Effector CD4-positive, alpha-beta T cell (primary cell): Measurements from ENCODE around the gene CNIH3.
"Not testable (repeated sequence)": the region's sequence is repeated elsewhere in the genome, so short reads cannot be mapped to it uniquely, and the experiment has no call there.

Source experiments
- DNase-seq: peaks from one replicate; pipeline ENCODE4 v3.0.0-alpha.2; 2020
- total RNA-seq: gene quantifications from one replicate; lab custom pipeline; 2026; lab: John Stamatoyannopoulos, UW

CNIH3 gene
- 1.7 reads per million for total RNA-seq

DNA sequence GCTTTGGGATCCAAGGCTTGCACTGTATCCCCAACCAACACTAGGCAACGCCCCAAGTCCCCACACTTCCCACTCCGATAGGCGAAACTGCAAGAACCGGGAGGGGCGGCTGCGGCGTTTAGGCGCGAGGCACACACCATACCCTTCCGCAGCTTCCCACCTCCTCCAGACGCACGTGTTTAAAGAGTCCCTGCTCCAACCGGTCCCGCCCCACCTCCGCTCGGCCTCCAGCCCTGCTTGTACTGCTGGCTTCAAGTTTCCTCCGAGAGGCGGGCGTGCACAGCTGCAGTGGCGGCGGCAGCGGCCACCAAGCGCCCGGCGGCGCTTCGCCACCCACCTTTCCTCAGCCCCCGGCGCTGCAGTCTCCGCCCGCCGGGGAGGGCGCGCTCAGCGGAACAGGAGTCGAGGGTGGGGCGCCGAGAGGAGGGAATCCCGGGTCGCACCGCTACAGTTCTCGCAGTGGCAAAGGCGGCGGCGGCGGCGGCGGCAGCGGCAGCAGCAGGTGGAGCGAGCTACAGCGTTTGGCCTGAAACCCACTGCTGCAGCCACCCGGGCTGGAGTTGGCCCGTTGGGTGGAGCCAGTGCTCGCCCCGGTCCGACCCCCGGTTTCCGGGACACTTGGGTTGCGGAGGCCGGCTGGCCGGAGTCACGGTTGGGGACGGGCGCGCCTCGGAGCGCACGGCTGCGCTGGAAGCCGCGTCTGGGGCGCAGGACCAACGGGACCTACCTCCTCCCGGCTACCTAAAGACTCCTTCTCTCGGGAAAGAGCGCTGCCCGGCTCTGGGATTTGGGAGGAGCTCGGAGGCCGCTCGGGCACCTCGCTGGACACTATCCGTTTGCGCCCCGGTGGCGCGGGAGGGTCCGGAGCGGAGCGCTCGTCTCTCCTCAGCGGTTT, at the start of gene CNIH3:
Gene CNIH3 (plus strand): TSS at position 457 of the 895 bp plus-strand sequence. CDS start 858 bp downstream, outside the sequence.
- DNase-seq = no peak

- not testable (repeated sequence) for DNase-seq
Observed at GRCh38 chr1:224566492-224566891, 49.6 kb upstream of the CNIH3 start.

- no peak for DNase-seq
Observed at GRCh38 chr1:224569276-224569675, 46.8 kb upstream of the CNIH3 start.

- not testable (repeated sequence) for DNase-seq
Observed at GRCh38 chr1:224571975-224572374, 44.1 kb upstream of the CNIH3 start.

GRCh38 chr1:224579526-224579925, 36.6 kb upstream of the CNIH3 start:
- DNase-seq = no peak

DNA sequence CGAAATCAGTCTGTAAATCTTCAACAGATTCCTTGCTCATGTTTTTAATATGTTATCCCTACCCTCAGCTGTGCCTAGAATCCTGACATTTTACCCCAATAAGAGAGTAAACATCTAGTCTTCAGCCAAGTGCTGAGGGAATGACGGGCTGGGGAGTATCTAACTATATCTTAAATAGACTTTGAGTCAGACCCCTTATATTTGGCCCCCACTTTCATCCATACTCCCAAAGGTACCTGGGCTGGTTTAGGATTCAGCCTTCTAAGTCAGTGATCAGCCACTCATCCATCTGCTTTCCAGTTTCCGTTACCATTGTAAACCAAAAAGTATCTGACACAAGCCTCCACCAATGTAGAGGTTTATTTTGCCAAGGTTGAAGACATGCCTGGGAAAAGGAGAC, 36.1 kb upstream of the CNIH3 start:
- DNase-seq = no peak

DNA sequence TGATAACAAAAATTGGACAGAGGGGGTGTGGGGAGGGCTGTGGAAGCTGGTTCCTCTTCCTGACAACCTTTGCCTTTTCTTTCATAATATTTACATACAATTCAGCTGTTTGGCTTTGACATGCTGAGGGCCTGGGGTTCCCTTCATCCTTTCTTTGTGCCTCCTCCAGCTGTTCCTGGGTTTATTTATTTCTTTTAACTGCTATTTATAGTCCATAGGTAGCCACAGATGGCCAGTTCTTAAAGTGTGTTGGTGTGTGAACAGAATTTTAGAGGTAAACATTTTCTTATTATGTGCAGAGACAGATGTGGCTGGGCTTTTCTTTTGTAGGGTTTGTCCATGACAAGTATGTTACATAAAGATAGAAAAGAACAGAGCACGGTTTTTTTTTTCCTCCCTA, 34.1 kb upstream of the CNIH3 start:
- DNase-seq = no peak

DNA sequence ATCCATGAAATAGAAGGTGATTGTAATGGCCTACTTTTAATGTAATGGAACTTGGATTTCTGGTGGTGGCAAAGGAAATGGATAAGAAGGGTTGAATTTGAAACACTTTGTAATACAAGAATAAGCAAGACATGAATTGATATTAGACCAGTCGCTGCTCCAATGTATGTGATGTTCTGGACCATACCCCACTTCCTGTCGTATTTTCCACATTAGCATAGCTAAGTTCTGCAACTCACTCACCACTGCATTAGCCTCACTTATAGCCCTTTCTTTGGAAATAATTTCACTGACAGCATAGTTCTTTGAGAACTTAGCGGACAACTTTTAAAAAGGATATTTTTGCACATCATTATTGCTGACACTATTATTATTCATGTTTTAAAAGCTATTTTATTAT, 32.3 kb upstream of the CNIH3 start:
- no peak for DNase-seq

DNA sequence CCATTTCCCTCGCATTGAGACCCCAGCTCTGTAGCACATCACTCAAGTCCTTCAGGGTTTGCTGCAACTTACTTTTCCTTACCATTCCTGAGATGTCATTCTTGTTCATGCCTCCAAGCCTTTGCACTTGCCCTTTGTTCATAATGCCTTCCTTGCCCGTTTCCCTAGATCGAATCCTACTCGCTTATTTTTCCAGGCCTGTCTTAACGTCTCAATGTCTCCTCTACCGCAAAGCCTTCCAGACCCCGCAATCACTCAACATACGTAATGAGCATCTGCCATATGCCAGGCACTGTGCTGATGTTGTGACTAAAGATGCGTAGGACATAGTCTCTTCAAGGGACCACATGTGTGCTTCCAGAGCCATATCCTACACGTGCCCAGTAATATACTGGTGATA, 31.1 kb upstream of the CNIH3 start:
- no peak for DNase-seq

DNA sequence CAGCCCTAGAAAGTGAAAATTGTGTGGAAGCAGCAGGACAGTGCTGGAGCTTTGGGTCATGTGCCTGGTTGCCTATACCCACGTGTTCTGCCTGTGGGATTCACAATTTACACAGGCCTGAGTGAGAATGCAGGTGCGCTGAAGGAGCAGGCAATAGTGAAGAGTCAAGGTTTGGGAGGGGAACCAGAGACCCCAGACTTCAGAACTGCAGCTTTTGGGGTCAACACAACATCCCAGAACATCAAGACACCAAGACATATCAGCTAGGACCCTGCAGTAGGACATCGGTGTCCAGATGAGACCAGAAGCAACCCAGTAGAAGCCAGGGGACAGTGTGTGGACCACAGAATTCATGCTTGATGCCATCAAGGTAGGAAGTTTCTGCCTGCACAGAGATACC, 29.1 kb upstream of the CNIH3 start:
- DNase-seq = no peak

DNA sequence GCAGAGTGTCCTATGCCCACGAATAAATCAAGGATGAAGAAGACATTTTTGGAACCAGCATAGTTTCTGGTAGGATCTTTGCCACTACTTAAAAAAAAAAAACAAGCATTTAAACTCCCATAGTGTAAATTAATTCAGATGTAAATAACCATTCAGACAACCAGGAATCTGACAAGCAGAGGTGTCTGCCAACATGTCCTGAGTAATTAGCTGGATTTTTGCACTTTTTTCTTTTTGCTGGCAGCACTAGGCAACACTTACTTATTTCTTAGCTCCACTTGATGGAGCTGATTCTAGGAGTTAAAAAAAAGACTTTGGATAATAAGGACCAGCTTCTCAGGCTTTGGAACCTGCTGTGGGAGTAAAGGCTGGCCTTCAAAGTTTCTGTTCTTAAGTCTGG, 27.6 kb upstream of the CNIH3 start:
- no peak for DNase-seq

GRCh38 chr1:224589006-224589405, 27.1 kb upstream of the CNIH3 start:
- no peak for DNase-seq

DNA sequence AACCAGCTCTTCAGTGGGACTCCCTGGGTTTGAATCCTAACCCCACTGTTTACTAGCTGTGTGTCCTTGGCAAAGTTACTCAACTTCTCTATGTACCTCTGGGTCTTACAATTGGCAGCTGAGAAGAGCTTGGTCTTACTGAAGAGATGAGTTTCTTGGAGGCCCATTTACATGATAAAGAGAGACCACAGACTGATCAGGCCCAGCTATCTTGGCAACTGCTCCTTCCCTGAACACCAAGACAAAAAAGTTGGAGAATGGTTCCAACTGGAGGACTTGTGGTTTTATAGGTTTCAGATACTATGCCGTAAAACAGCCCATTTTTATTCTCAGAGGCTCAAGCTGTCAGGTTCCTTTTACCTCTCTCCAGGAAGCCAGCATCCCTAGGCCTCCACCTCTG, 24.8 kb upstream of the CNIH3 start:
- DNase-seq = no peak

DNA sequence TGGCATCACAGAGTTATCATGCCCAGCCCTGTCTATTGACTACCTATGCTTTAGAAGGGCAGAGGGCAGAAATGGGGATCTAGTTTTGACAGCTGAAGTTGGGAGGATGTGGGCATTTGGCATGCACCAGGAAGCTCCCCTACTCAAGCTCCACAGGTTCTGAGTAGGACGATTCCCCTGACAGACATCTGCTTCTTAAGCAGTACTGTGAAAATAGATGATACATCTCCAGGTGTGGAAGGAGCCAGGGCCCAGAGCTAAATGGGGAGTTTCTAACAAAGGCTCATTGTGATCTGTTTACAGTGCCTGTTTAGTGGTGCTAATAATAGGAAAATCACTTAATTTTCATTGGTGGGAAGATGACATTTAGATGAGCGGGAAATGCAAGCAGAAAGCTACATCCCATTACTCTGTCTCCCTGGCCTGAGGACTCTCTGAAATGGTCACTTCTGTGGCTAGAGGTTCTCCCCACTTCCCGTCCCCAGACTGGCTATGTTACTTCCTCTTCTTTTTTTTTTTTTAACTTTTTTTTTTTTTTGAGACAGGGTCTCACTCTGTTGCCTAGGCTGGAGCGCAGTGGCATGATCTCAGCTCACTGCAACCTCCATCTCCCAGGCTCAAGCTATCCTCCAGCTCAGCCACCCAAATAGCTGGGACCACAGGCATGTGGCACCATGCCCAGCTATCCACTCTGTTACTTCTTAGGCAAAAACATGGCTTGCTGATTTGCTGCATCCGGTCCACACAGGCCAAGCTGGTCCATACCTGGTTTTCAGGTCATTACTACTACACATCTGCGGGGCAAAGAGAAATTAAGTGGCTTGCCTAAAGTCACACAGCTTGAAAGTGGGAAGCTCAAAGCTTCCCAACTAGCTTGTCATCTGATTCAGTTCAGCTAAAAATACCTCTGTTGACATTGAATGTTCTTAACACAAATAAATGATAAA, 23.2 kb upstream of the CNIH3 start:
- DNase-seq = no peak

GRCh38 chr1:224594360-224594759, 21.8 kb upstream of the CNIH3 start:
- no peak for DNase-seq

- DNase-seq = no peak
Observed at GRCh38 chr1:224594851-224595250, 21.3 kb upstream of the CNIH3 start.

DNA sequence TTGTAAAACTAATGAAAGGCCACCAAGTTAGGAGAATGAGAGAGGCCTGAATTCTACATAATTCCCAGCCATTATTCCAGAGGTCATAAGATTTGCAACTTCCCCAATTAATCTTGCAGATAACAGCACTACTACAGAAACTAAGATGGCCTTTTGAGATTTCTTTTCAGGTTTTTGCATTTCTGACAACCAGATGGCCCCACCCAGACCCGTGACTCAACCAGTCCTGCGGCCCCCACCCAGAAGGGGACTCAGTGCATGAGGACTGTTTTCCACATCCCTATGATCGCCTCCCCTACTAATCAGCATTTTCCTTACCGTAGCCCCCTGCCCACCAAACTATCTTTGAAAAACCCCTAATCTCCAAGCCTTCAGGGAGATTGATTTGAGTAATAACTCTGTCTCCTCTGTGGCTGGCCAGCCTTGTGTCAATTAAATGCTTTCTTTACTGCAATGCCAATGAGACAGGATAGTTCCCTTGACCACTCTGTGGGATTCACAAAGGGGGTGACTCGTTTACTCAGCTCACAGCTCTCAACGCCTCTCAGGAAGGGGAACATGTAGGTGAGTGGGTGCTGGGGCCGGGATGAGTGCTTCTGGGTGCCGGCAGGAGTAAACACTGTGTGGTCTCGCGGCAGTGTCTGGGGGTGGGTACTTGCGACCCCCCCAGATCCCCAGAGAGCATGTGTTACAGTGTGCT, 10.5 kb upstream of the CNIH3 start:
- DNase-seq = no peak

DNA sequence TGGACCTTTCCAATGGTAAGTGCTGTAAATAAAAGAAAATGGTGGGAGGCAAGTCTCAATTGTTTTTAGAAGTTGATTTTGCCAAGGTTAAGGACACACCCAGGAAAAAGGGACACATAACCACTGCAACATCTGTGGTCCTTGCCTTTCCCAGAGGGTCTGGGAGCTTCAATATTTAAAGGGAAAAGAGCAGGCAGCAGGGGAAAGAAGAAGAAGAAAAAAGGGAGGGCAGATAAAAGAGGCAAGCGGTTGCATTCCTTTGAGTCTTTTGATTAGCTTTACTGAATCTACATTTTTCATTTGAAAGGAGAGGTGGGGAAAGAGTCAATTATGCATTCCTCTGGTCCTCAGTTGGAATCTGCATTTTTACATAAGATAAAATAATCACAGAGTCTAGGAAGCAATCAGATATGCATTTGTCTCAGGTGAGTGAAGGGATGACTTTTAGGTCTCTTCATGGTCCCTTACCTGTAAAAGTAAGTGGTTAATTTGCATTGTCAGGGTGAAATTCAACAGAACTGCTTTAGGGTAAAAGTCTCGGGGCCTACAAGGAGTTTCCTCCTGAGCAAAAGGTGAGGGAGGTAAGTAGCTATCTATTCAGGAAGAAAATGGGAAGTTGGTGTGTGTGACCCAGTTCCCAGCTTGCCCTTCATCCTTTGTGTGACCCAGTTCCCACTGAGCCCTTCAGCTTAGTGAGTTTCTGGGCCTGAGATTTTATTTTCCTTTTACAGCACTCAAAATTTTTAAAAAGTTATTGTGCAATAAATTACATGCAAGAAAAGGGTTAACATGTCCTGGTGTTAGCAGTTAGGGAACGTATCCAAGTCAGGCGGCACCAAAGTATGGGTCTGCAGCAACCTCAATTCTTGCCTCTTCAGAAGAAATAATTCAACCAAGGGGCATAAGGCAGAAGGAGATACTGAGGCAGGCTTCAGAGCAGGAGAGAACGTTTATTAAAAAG, 8.6 kb upstream of the CNIH3 start:
- DNase-seq = no peak

GRCh38 chr1:224609333-224609732, 6.8 kb upstream of the CNIH3 start:
- DNase-seq = no peak

- no peak for DNase-seq
Observed at GRCh38 chr1:224612246-224612645, 3.9 kb upstream of the CNIH3 start.

GRCh38 chr1:224613486-224613885, 2.6 kb upstream of the CNIH3 start:
- DNase-seq = no peak
